OCI-LY7 (cell line): ENCODE data around the gene TASP1.

Source experiments
- CTCF ChIP-seq: fragments of 200-600 bp; sonication (generic); conservative IDR thresholded peaks from 2 replicates; pipeline ENCODE4 v1.5.1; 2014; ENCODE audit warnings: mild to moderate bottlenecking, antibody characterized with exemption, low read length, moderate library complexity, mixed read lengths
- EZH2phosphoT487 ChIP-seq: fragments of 200-600 bp; sonication (generic); IDR thresholded peaks from 2 replicates; pipeline ENCODE4 v1.6.1; 2018; ENCODE audit warnings: low read depth, borderline replicate concordance, mild to moderate bottlenecking, mixed run types, antibody characterized with exemption, low read length, moderate library complexity, mixed read lengths

GRCh38 chr20:13671916-13672378 lies 33.2 kb upstream of the TASP1 start:
- TF ChIP-seq CTCF (no peak), EZH2phosphoT487 (no peak)
